AG04450 (cell line): Measurements from ENCODE around the gene CSNK1A1. TPM values are rescaled to one million over a fixed set of nuclear protein-coding genes. Genes with fewer than 3 reads are reported as not detected.
A peak's percentile ranks its signal among the peaks of the same experiment; 100 is the strongest.

Experiments used
- CTCF ChIA-PET: fragments of 300-600, 350-600 bp; formaldehyde crosslinking; extraction: SDS; loops from one replicate; lab custom pipeline; 2022; ENCODE audit warnings: antibody characterized with exemption, inconsistent platforms; lab: Charles Lee
- POLR2A ChIA-PET: fragments of 350-600 bp; formaldehyde crosslinking; extraction: SDS; loops from one replicate; lab custom pipeline; 2021; ENCODE audit warnings: antibody characterized with exemption, inconsistent platforms; lab: Yijun Ruan, JAX
- DNase-seq: peaks from one replicate; pipeline ENCODE4 v3.0.0-alpha.2; 2011; ENCODE audit warnings: low read depth, low spot score
- H3K27ac ChIP-seq: one replicate; pipeline ENCODE4 v1.5.1; 2012; ENCODE audit warnings: low read depth, low read length, control low read depth
- H3K27me3 ChIP-seq: one replicate; pipeline ENCODE4 v1.6.0; 2012; ENCODE audit warnings: low read length; ENCODE audit not compliant: control insufficient read depth, insufficient read depth
- H3K4me3 ChIP-seq: 2 replicates; pipeline ENCODE4 v1.5.1; 2011; ENCODE audit warnings: mild to moderate bottlenecking, low read depth, low read length, control low read depth
- H3K9me3 ChIP-seq: 2 replicates; pipeline ENCODE4 v1.5.1; 2012; ENCODE audit warnings: low read length; ENCODE audit not compliant: control insufficient read depth, insufficient read depth
- CTCF ChIP-seq: IDR thresholded peaks from 2 replicates; pipeline ENCODE4 v1.5.1; 2011; ENCODE audit warnings: low read depth, low read length, control low read depth, inconsistent platforms
- polyA plus RNA-seq: library from polyadenylated mRNA; depleted of rRNA; stranded (reverse); fragments of >200 nt; gene quantifications from 2 replicates; pipeline ENCODE4 v1.2.3, GENCODE V29; 2011

Gene CSNK1A1
- polyA plus RNA-seq, 1 experiment = 329 TPM

DNA sequence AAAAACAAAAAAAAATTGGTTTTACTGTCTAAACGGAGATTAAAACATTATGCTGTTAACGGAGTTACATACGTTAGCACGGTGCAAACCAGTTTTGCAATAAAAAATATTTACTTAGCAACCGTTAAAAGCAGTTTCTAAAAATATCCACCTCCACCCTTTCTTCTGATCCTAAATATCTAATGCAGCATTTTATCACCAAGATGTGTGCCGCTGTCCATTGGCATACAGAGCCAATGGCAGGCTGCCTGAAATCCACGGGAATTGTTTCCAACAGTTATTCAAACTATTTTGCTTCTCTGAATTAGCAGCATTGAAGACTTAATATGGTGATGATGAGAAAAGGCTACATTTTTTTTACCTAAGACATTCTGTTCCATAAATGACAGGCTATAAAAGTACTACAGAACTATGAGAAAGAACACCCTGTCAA is 61.6 kb downstream of the CSNK1A1 start:
- no peak for DNase-seq
- POLR2A ChIA-PET = interaction anchor here (1.0 kb wide), 1 partner anchor 43 kb away, joined by 4 read pairs; no protein-coding TSS in a partner anchor
- no peak overlapping the region for H3K27ac ChIP-seq
- TF ChIP-seq CTCF = no peak
- CTCF ChIA-PET = no interaction called here
- no peaks in the 10 kb centered on the region for H3K27me3 ChIP-seq
- H3K4me3 ChIP-seq = no peak overlapping the region
- H3K9me3 ChIP-seq = no peaks in the 10 kb centered on the region

DNA sequence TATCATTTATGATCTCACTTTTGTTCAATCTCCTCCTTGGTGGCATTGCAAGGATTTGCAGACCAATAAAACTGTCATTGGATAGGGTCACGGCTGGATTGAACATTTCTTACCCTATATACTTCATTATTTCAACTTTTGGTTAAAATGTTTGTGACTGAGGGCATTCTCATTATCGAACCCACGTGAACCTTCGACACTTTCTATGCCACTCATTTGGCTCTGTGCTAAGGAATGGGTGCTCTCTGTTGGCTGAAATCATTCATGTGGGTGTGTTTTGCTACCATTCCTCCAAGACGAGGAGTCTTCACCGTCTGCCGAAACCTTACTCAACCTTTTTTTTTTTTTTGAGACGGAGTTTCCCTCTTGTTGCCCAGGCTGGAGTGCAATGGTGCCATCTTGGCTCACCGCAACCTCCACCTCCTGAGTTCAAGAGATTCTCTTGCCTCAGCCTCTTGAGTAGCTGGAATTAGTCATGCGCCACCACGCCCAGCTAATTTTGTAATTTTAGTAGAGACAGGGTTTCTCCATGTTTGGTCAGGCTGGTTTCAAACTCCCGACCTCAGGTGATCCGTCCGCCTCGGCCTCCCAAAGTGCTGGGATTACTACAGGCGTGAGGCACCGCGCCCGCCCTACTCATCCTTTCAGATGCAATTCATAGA is 62.5 kb downstream of the CSNK1A1 start:
- no peak for DNase-seq
- no peak overlapping the region for H3K27ac ChIP-seq
- H3K9me3 ChIP-seq = no peaks in the 10 kb centered on the region
- no peaks in the 10 kb centered on the region for H3K27me3 ChIP-seq
- CTCF ChIA-PET = no interaction called here
- TF ChIP-seq CTCF = no peak
- H3K4me3 ChIP-seq = no peak overlapping the region
- POLR2A ChIA-PET = interaction anchor here (0.7 to 1.0 kb wide), 3 partner anchors 12 to 43 kb away, joined by 4 read pairs; no protein-coding TSS in a partner anchor

GRCh38 chr5:149487672-149488071 is 63.6 kb downstream of the CSNK1A1 start:
- CTCF ChIA-PET = interaction anchor here (0.7 to 1.4 kb wide), 2 partner anchors 42 to 64 kb away, joined by 3 to 4 read pairs; partner anchors contain the start of gene CSNK1A1
- no peak for TF ChIP-seq CTCF
- peak overlapping the region; percentile 49 for H3K27ac ChIP-seq
- DNase-seq = no peak
- POLR2A ChIA-PET = interaction anchor here (2.6 kb wide), 1 partner anchor 75 kb away, joined by 19 read pairs; no protein-coding TSS in a partner anchor
- no peaks in the 10 kb centered on the region for H3K27me3 ChIP-seq
- no peak overlapping the region for H3K4me3 ChIP-seq
- H3K9me3 ChIP-seq = no peaks in the 10 kb centered on the region

GRCh38 chr5:149486726-149487635 is 64.3 kb downstream of the CSNK1A1 start:
- no peaks in the 10 kb centered on the region for H3K27me3 ChIP-seq
- TF ChIP-seq CTCF = no peak
- POLR2A ChIA-PET = interaction anchor here (0.6 to 2.6 kb wide), 12 partner anchors 10 to 111 kb away, joined by 3 to 19 read pairs (median 5); partner anchors contain the start of gene CSNK1A1
- DNase-seq = peak; percentile 30
- peak overlapping the region; percentile 98 for H3K27ac ChIP-seq
- H3K4me3 ChIP-seq = no peak overlapping the region
- CTCF ChIA-PET = interaction anchor here (0.7 to 2.2 kb wide), 4 partner anchors 41 to 131 kb away, joined by 3 to 6 read pairs (median 4); partner anchors contain the start of gene CSNK1A1
- no peaks in the 10 kb centered on the region for H3K9me3 ChIP-seq
